GM19324 (cell line): Measurements from ENCODE around the gene FHIT.
"Not testable (repeated sequence)": the region's sequence is repeated elsewhere in the genome, so short reads cannot be mapped to it uniquely, and the experiment has no call there.

ENCODE experiments used
- ATAC-seq: cut with Tn5 transposase; IDR thresholded peaks from one replicate; pipeline ENCODE4 v1.9.1; 2021; ENCODE audit warnings: mild to moderate bottlenecking, moderate library complexity; ENCODE audit not compliant: unreplicated experiment, low FRiP score

Gene FHIT

GRCh38 chr3:61066800-61067199 lies 184.5 kb downstream of the FHIT start:
- no peak for ATAC-seq

GRCh38 chr3:61066222-61066621 lies 185.0 kb downstream of the FHIT start:
- ATAC-seq: not testable (repeated sequence)

GRCh38 chr3:61065451-61066011 lies 185.7 kb downstream of the FHIT start:
- no peak for ATAC-seq

- ATAC-seq: no peak
Measured at GRCh38 chr3:61061092-61061723, 190.0 kb downstream of the FHIT start.

- no peak for ATAC-seq
Measured at GRCh38 chr3:61060411-61060861, 190.8 kb downstream of the FHIT start.

- no peak for ATAC-seq
Measured at GRCh38 chr3:61058836-61059235, 192.4 kb downstream of the FHIT start.

GRCh38 chr3:61057464-61057863 lies 193.8 kb downstream of the FHIT start:
- no peak for ATAC-seq

GRCh38 chr3:61055447-61055846 lies 195.8 kb downstream of the FHIT start:
- ATAC-seq: no peak

- no peak for ATAC-seq
Measured at GRCh38 chr3:61053781-61054496, 197.3 kb downstream of the FHIT start.

- no peak for ATAC-seq
Measured at GRCh38 chr3:61052851-61053250, 198.4 kb downstream of the FHIT start.

GRCh38 chr3:61051666-61052065 lies 199.6 kb downstream of the FHIT start:
- ATAC-seq: no peak

GRCh38 chr3:61045169-61045568 lies 206.1 kb downstream of the FHIT start:
- not testable (repeated sequence) for ATAC-seq

- no peak for ATAC-seq
Measured at GRCh38 chr3:61043156-61043555, 208.1 kb downstream of the FHIT start.

- ATAC-seq: no peak
Measured at GRCh38 chr3:61040618-61041017, 210.6 kb downstream of the FHIT start.

- ATAC-seq: no peak
Measured at GRCh38 chr3:61035573-61035972, 215.7 kb downstream of the FHIT start.

GRCh38 chr3:61032991-61033390 lies 218.3 kb downstream of the FHIT start:
- no peak for ATAC-seq

GRCh38 chr3:61031503-61031902 lies 219.7 kb downstream of the FHIT start:
- no peak for ATAC-seq

- ATAC-seq: no peak
Measured at GRCh38 chr3:61030469-61031035, 220.7 kb downstream of the FHIT start.

- no peak for ATAC-seq
Measured at GRCh38 chr3:61029194-61029593, 222.1 kb downstream of the FHIT start.

GRCh38 chr3:61018807-61019206 lies 232.4 kb downstream of the FHIT start:
- ATAC-seq: no peak

- ATAC-seq: not testable (repeated sequence)
Measured at GRCh38 chr3:61017028-61017427, 234.2 kb downstream of the FHIT start.
